ENCODE results near the gene SPATA3. TPM values are rescaled to one million over a fixed set of nuclear protein-coding genes. Genes with fewer than 3 reads are reported as not detected.

The SPATA3 gene
- total and polyA plus RNA-seq, 2 of the 13 experiments (the other 11 are each of a cell fraction or from before 2014, with no cell fraction given), result not detected

DNA sequence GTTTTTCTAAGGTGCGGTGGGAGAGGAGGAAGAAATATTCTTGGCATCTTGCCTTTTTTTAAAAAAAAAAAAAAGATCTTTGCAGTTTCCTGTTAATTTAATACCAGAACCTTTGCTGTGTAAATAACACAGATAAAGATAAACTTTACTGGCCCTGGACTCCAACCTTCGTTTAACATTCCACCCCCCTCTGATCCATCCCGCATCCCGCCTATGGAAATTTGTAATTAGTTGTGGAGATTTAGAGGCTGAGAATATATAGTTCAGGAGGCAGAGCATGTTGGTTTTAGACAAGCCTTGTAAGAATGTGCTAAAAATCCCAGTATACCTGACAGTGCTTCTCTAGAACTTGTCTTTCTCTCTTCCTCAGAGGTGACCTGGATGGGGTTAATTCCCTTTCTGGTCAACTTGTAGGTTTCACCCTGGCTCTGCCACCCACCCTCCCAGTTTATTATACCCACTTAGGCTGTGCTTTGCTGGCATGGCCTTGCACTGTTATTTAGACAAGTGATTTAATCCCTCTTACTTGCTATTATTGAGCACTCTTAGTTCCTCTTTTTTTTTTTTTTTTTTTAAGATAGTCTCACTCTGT lies 38.5 kb downstream of the SPATA3 start (continued):
- TF ChIP-seq HNF4A (CRISPR knock-in tag; IDR thresholded peaks at IDR 0.05) (peak; percentile 80), ZBED4 (CRISPR knock-in tag; IDR thresholded peaks at IDR 0.05; ENCODE audit: borderline replicate concordance) (no peak), HMG20A (CRISPR knock-in tag; IDR thresholded peaks at IDR 0.05; ENCODE audit: borderline replicate concordance) (peak; percentile 16; the same call in 1 of the 2 replicates), SRF (IDR thresholded peaks at IDR 0.05; ENCODE audit: low read depth, low read length) (no peak), ZMYM4 (CRISPR knock-in tag; IDR thresholded peaks at IDR 0.05) (0 out of 2 replicates have a peak, but pooled peaks have one; percentile 25), ETV5 (CRISPR knock-in tag; IDR thresholded peaks at IDR 0.05; ENCODE audit: borderline replicate concordance) (no peak; the same call in 1 of the 2 replicates), MED1 (CRISPR knock-in tag; IDR thresholded peaks at IDR 0.05) (peak; percentile 47; the same call in 1 of the 2 replicates), ZNF550 (CRISPR knock-in tag; IDR thresholded peaks at IDR 0.05; ENCODE audit: borderline replicate concordance) (no peak), TOE1 (CRISPR knock-in tag; IDR thresholded peaks at IDR 0.05) (no peak; the same call in 1 of the 2 replicates), HDAC2 (CRISPR knock-in tag; IDR thresholded peaks at IDR 0.05) (no peak), FOXJ3 (CRISPR knock-in tag; IDR thresholded peaks at IDR 0.05; ENCODE audit: borderline replicate concordance) (peak; percentile 6; the same call in 1 of the 2 replicates), ZNF225 (CRISPR knock-in tag; IDR thresholded peaks at IDR 0.05) (no peak), ONECUT2 (CRISPR knock-in tag; IDR thresholded peaks at IDR 0.05) (no peak), NFIB (CRISPR knock-in tag; IDR thresholded peaks at IDR 0.05; ENCODE audit: borderline replicate concordance) (no peak)
- TF ChIP-seq, protein P1, sequence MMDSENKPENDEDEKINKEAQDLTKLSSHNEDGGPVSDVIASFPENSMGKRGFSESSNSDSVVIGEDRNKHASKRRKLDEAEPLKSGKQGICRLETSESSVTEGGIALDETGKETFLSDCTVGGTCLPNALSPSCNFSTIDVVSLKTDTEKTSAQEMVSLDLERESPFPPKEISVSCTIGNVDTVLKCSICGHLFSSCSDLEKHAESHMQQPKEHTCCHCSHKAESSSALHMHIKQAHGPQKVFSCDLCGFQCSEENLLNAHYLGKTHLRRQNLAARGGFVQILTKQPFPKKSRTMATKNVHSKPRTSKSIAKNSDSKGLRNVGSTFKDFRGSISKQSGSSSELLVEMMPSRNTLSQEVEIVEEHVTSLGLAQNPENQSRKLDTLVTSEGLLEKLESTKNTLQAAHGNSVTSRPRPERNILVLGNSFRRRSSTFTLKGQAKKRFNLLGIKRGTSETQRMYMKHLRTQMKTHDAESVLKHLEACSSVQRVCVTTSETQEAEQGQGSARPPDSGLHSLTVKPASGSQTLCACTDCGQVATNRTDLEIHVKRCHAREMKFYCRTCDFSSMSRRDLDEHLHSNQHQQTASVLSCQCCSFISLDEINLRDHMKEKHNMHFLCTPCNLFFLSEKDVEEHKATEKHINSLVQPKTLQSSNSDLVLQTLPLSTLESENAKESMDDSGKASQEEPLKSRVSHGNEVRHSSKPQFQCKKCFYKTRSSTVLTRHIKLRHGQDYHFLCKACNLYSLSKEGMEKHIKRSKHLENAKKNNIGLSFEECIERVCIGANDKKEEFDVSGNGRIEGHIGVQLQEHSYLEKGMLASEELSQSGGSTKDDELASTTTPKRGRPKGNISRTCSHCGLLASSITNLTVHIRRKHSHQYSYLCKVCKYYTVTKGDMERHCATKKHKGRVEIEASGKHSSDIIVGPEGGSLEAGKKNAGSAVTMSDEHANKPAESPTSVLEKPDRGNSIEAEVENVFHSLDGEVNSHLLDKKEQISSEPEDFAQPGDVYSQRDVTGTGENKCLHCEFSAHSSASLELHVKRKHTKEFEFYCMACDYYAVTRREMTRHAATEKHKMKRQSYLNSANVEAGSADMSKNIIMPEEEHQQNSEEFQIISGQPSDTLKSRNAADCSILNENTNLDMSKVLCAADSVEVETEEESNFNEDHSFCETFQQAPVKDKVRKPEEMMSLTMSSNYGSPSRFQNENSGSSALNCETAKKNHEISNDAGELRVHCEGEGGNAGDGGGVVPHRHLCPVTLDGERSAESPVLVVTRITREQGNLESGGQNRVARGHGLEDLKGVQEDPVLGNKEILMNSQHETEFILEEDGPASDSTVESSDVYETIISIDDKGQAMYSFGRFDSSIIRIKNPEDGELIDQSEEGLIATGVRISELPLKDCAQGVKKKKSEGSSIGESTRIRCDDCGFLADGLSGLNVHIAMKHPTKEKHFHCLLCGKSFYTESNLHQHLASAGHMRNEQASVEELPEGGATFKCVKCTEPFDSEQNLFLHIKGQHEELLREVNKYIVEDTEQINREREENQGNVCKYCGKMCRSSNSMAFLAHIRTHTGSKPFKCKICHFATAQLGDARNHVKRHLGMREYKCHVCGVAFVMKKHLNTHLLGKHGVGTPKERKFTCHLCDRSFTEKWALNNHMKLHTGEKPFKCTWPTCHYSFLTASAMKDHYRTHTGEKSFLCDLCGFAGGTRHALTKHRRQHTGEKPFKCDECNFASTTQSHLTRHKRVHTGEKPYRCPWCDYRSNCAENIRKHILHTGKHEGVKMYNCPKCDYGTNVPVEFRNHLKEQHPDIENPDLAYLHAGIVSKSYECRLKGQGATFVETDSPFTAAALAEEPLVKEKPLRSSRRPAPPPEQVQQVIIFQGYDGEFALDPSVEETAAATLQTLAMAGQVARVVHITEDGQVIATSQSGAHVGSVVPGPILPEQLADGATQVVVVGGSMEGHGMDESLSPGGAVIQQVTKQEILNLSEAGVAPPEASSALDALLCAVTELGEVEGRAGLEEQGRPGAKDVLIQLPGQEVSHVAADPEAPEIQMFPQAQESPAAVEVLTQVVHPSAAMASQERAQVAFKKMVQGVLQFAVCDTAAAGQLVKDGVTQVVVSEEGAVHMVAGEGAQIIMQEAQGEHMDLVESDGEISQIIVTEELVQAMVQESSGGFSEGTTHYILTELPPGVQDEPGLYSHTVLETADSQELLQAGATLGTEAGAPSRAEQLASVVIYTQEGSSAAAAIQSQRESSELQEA (CRISPR knock-in tag; IDR thresholded peaks at IDR 0.05; ENCODE audit: not compliant biosample characterization), result no peak
- TF ChIP-seq, protein P2, sequence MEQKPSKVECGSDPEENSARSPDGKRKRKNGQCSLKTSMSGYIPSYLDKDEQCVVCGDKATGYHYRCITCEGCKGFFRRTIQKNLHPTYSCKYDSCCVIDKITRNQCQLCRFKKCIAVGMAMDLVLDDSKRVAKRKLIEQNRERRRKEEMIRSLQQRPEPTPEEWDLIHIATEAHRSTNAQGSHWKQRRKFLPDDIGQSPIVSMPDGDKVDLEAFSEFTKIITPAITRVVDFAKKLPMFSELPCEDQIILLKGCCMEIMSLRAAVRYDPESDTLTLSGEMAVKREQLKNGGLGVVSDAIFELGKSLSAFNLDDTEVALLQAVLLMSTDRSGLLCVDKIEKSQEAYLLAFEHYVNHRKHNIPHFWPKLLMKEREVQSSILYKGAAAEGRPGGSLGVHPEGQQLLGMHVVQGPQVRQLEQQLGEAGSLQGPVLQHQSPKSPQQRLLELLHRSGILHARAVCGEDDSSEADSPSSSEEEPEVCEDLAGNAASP (CRISPR knock-in tag; IDR thresholded peaks at IDR 0.05; ENCODE audit: borderline replicate concordance), result no peak; the same call in 1 of the 2 replicates
